ENCODE data around the gene MVB12B. TPM values are rescaled to one million over a fixed set of nuclear protein-coding genes. Genes with fewer than 3 reads are reported as not detected.
A peak's percentile ranks its signal among the peaks of the same experiment; 100 is the strongest.

Gene MVB12B
- total and polyA plus RNA-seq, 8 donors, result 2.3 to 21.9 (median 6.4) TPM

DNA sequence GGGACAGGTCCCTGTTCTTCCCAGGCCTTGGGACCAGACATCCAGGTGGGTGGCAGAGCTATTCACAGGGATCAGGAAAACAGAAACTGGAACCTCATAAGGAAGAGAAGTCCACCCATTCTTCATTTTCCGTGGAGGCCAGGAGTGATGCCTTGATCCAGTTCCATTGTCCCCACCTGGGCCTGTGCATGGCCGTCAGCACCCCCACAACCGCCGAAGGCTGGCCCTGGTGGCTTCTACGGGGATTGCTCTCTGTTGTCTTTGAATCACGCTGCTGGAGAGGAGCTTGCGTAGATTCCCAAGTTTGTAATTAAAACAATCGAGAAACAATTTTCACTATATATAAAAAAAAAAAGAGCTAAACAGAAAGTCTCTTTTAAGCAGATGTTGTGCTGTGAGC, 134.4 kb downstream of the MVB12B start:
- Histone ChIP-seq H3K4me1 (peaks cover 0 to 9% (median 7%) of the 10 kb centered on the region in 4 donors), H3K9me3 (no peaks in the 10 kb centered on the region), H3K27me3 (no peaks in the 10 kb centered on the region), H3K4me3 (no peak overlapping the region), H3K27ac (no peak overlapping the region), H3K36me3 (peaks cover 0 to 24% (median 14%) of the 10 kb centered on the region in 4 donors)
- DNase-seq, result peak in 1 of 2 donors; percentile 10
- intact Hi-C loops (cut with DNase I; ENCODE audit: low total_unique reads), result no loop called here
- TF ChIP-seq POLR2A (IDR thresholded peaks at IDR 0.05), result no peak
- TF ChIP-seq, protein P1, sequence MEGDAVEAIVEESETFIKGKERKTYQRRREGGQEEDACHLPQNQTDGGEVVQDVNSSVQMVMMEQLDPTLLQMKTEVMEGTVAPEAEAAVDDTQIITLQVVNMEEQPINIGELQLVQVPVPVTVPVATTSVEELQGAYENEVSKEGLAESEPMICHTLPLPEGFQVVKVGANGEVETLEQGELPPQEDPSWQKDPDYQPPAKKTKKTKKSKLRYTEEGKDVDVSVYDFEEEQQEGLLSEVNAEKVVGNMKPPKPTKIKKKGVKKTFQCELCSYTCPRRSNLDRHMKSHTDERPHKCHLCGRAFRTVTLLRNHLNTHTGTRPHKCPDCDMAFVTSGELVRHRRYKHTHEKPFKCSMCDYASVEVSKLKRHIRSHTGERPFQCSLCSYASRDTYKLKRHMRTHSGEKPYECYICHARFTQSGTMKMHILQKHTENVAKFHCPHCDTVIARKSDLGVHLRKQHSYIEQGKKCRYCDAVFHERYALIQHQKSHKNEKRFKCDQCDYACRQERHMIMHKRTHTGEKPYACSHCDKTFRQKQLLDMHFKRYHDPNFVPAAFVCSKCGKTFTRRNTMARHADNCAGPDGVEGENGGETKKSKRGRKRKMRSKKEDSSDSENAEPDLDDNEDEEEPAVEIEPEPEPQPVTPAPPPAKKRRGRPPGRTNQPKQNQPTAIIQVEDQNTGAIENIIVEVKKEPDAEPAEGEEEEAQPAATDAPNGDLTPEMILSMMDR (IDR thresholded peaks at IDR 0.05), result no peak
- TF ChIP-seq EP300 (IDR thresholded peaks at IDR 0.05), result no peak
- no peak for TF ChIP-seq POLR2AphosphoS5 (IDR thresholded peaks at IDR 0.05)
- 78 to 98% (median 90%) methylated on average over 8 of the region's 8 CpGs for WGBS, 5 donors

DNA sequence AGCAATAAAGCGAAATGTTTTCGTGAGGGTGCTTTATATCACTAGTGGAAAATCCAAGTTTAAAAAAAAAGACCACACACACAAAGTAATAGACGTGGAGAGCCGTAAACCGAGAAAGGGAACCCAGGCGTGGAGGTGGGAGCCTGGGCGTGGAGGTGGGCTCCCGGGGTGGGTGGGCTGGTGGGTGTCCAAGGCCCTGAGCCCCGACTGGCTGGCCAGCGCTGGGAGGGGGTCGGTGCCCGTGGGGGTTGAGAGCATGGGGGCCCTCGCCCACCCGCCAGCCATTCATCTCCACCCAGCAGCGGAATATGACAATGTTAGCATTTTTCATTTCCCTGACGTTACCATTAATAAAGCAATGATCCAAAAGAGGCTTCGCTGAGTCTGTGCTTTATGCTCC, 135.0 kb downstream of the MVB12B start:
- Histone ChIP-seq H3K4me1 (peaks cover 0 to 9% (median 7%) of the 10 kb centered on the region in 4 donors), H3K9me3 (no peaks in the 10 kb centered on the region), H3K36me3 (peaks cover 0 to 20% (median 12%) of the 10 kb centered on the region in 4 donors), H3K27ac (no peak overlapping the region), H3K27me3 (no peaks in the 10 kb centered on the region), H3K4me3 (no peak overlapping the region)
- TF ChIP-seq, protein P1 (IDR thresholded peaks at IDR 0.05), result no peak
- TF ChIP-seq POLR2A (IDR thresholded peaks at IDR 0.05), result no peak
- no peak for TF ChIP-seq POLR2AphosphoS5 (IDR thresholded peaks at IDR 0.05)
- TF ChIP-seq EP300 (IDR thresholded peaks at IDR 0.05), result no peak
- WGBS, 5 donors, result 94 to 98% (median 96%) methylated on average over 17 of the region's 17 CpGs
- intact Hi-C loops (cut with DNase I; ENCODE audit: low total_unique reads), result no loop called here
- no peak for DNase-seq

DNA sequence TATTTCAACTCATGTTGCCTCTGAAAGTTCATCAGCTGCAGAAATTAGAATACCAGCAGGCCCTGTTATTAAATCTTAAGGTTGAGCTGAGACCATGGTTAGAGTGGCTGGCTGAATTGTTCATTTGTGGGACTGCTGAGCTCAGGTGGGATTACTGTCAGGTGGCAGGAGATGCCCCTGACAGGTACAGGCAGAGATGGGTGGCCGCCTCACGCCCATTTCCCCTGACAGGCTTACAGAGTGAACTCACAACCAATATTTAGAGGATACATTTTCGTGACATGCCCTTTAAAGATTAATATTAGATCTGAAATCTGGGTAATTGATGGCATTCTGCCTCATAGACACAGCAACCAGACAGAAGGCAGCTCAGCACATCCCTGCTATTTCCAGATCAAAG, 136.0 kb downstream of the MVB12B start:
- Histone ChIP-seq H3K27ac (no peak overlapping the region), H3K4me3 (no peak overlapping the region), H3K27me3 (no peaks in the 10 kb centered on the region), H3K4me1 (peaks cover 0 to 9% (median 7%) of the 10 kb centered on the region in 4 donors), H3K9me3 (no peaks in the 10 kb centered on the region), H3K36me3 (peaks cover 0 to 20% (median 10%) of the 10 kb centered on the region in 4 donors)
- intact Hi-C loops (cut with DNase I; ENCODE audit: low total_unique reads), result no loop called here
- 93 to 98% (median 97%) methylated on average over 3 of the region's 3 CpGs for WGBS, 5 donors
- DNase-seq, result no peak
- no peak for TF ChIP-seq POLR2A (IDR thresholded peaks at IDR 0.05)
- TF ChIP-seq, protein P1 (IDR thresholded peaks at IDR 0.05), result no peak
- no peak for TF ChIP-seq EP300 (IDR thresholded peaks at IDR 0.05)
- TF ChIP-seq POLR2AphosphoS5 (IDR thresholded peaks at IDR 0.05), result no peak

DNA sequence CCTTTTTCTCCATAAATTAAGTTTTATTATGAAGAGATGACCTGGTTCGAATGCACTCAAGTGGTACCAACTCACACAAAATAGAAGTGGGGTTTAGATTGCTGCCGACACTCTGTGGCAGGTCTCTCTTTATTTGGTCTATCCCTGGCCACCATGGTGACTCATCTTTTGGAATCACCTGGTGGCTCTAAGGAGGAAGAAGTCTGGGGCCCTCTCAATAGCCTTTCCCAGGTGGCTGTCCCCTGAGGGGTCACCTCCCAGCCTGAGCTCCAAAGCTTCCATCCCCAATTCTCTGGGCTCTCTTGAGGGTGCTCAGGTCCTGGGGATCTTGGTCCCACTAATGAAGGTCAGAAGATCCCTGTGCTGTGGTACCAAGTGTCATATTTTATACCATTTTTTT, 136.8 kb downstream of the MVB12B start:
- Histone ChIP-seq H3K27me3 (no peaks in the 10 kb centered on the region), H3K27ac (no peak overlapping the region), H3K9me3 (no peaks in the 10 kb centered on the region), H3K36me3 (peaks cover 0 to 20% (median 12%) of the 10 kb centered on the region in 4 donors), H3K4me3 (no peak overlapping the region), H3K4me1 (peaks cover 0 to 9% (median 7%) of the 10 kb centered on the region in 4 donors)
- WGBS, 5 donors, result 88 to 98% (median 93%) methylated on average over 2 of the region's 2 CpGs
- intact Hi-C loops (cut with DNase I; ENCODE audit: low total_unique reads), result no loop called here
- DNase-seq, result no peak
- TF ChIP-seq EP300 (IDR thresholded peaks at IDR 0.05) (no peak), POLR2A (IDR thresholded peaks at IDR 0.05) (no peak), POLR2AphosphoS5 (IDR thresholded peaks at IDR 0.05) (no peak)
- TF ChIP-seq, protein P1 (IDR thresholded peaks at IDR 0.05), result no peak
